HG03045 (cell line): Measurements from ENCODE around the gene SLC47A1.

ENCODE experiments used
- ATAC-seq: cut with Tn5 transposase; IDR thresholded peaks from one replicate; pipeline ENCODE4 v1.9.1; 2021; ENCODE audit warnings: mild to moderate bottlenecking, moderate library complexity; ENCODE audit not compliant: unreplicated experiment

SLC47A1 gene

DNA sequence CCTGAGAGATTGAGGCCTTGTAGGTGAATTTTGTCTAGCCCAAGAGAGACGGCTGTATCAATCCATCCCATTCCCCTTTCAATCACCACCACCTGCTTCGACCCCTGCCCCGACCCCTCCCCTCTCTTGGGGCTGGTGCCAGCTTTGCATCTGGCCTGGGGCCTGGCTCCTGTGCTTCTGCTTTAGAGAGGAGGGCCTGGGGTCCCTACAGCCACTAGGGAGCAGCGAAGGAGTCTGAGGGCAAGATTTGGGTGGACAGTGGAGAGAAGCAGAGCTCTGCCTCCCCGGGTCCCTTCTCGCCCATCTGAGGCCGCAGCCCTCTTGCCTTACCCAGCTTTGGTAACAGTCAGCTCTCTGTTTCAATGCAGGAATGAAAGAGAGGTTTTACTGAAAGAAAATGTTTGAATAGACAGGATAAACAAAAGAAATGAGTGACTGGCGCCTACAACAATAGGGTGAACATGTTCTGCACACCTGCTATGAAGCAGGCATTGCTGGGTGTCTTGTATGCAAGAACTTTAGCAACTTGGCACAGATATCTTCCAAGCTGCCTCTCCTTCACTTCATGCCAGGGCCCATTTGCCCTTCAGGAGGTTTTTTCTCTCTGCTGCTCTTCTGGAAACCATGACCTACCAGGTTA is 57.4 kb downstream of the SLC47A1 start:
- no peak for ATAC-seq

DNA sequence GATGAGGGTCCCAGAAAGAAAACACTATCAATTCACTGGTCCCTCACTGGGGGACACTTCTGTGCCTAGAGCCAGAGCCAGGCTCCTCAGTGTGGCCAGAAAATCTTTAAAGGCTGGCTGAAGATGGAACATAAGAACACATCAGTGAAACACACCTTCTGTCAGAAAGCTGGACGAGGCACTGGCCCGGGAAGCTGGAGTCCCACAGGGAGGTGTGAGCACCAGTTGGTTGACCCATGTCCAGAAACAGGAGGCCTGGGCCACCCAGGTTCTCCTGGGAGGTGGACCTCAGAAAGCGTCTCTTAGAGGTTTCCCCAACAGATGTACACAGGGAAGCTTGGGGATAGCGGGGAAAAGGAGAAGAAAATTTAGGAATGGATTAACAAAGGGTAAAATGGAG is 58.7 kb downstream of the SLC47A1 start:
- ATAC-seq = no peak

DNA sequence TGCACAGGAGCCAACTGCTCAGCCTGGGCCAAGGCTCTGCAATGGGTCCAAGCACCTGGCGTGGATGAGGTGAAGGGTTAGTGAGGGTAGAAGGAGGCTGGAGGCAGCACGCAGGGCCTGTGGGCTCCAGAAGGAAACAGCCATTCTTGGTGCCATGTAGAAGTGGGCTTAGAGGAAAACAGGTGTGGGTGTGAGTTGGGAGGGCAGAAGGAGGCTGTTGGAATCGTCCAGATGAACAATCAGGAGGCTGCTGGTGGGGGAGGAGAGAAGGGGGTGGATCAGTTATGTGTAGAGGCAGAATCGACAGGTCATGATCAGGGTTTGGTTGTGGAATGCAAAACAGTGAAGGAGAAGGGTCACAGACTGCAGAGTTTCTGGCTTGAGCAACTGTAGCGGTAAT is 63.2 kb downstream of the SLC47A1 start:
- no peak for ATAC-seq

- no peak for ATAC-seq
Observed at GRCh38 chr17:19610311-19610710, 76.7 kb downstream of the SLC47A1 start.

- no peak for ATAC-seq
Observed at GRCh38 chr17:19610879-19611278, 77.2 kb downstream of the SLC47A1 start.

GRCh38 chr17:19613979-19614378 is 80.3 kb downstream of the SLC47A1 start:
- ATAC-seq = no peak

DNA sequence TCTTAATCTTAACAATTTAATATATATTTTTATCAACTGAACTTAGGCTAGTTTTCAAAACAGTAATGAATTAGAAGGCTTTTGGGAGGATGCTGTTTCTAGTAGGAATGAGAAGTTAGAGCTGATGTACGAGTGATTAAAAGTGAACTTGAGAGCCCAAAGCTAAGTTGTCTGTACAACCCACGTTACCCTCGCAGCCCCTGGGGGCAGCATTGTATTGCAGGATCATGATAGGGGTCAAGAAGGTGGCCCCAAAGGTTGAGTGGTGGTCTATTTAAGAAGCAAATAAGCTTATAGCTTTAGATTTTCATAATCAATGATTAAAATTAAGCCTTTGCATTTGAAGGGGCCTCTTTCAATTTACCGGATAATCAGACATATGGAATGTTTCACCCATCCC is 81.2 kb downstream of the SLC47A1 start:
- no peak for ATAC-seq

- ATAC-seq = no peak
Observed at GRCh38 chr17:19618015-19618414, 84.4 kb downstream of the SLC47A1 start.

DNA sequence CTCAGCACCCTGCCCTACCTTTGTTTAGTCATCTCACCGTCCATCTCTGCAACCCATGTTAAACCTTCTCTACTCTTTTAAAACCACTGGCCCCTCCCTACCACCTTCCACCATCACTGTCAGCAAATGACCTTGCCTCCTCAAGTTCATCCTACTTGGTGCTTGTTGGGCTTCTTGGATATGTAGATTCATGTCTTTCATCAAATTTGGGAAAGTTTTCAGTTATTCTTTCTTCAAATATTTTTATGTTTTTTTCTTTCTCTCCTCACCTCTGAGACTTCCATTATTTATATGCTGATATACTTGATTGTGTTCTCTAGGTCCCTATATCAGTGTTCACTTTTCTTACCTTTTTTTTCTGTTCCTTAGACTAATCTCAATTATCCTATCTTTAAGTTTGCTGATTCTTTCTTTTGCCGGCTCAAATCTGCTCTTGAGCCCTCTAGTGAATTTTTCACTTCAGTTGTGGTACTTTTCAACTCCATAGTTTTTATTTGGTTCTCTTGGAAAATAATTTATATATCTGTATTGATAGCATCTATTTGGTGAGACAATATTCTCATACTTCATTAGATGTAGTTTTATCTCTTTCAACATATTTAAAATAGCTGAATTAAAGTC is 86.2 kb downstream of the SLC47A1 start:
- ATAC-seq = no peak

DNA sequence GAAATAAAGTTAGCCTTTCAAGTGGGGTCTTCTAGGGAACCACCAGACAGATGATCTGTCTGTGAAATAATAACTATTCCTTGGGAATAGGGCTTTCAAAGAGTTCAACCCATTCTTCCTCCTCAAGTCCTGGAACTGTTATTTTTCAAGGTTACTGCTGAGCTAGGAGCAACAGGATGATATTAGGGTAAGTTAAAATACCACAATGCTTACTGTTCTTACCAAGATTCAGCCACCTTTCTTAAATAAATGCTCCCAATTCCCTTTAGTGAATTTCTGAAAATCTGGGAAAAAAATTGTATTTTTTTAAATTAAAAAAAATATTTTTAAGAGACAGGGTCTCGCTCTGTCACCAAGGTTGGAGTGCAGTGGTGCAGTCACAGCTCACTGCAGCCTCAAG is 88.0 kb downstream of the SLC47A1 start:
- ATAC-seq = no peak

DNA sequence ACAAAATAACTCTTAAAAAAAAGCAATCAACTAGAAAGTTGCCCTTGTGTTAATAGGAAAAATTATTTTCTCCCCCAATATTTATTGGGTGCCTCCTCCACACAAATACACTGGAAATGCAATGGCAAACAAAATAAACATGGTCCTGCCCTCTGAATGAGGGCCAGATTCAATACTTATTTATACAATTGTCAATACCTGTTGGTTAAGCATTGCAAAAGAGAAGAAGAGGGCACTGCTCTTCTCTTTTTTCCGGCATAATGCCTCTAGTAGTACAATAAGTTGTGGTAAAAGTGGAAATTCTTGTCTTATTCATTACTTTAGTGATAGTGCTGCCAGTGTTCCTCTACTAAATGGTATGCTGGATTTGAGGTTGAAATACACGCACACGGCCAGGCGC is 92.4 kb downstream of the SLC47A1 start:
- no peak for ATAC-seq
